WTC11 (cell line): ENCODE results near the gene IL24. TPM values are rescaled to one million over a fixed set of nuclear protein-coding genes. Genes with fewer than 3 reads are reported as not detected.

Experiments used
- ATAC-seq: fragments of 200-7000 bp; cut with Tn5 transposase; 2 replicates; pipeline ENCODE4 v1.10.0; 2021; ENCODE audit warnings: mild to moderate bottlenecking, moderate library complexity
- CTCF ChIA-PET: fragments of 300-600 bp; sonication (Branson Sonifier 250); formaldehyde crosslinking; loops from one replicate; lab custom pipeline; 2021; ENCODE audit warnings: antibody characterized with exemption; lab: Charles Lee
- POLR2A ChIA-PET: fragments of 350-600 bp; sonication (Branson Sonifier 250); formaldehyde crosslinking; loops from one replicate; lab custom pipeline; 2021; ENCODE audit warnings: antibody characterized with exemption; lab: Charles Lee
- DNase-seq: peaks from one replicate; pipeline ENCODE4 v3.0.0; 2021; ENCODE audit warnings: low spot score
- H3K27ac Mint-ChIP-seq: 2 replicates; pipeline ENCODE4 v1.8.0; 2021; ENCODE audit warnings: mixed read lengths
- H3K27me3 Mint-ChIP-seq: 2 replicates; pipeline ENCODE4 v1.8.0; 2021; ENCODE audit warnings: low read depth, mild to moderate bottlenecking, moderate library complexity, mixed read lengths
- H3K36me3 Mint-ChIP-seq: 2 replicates; pipeline ENCODE4 v1.8.0; 2021; ENCODE audit warnings: mixed read lengths
- H3K4me1 Mint-ChIP-seq: 2 replicates; pipeline ENCODE4 v1.8.0; 2022; ENCODE audit warnings: mixed read lengths
- H3K4me3 Mint-ChIP-seq: 2 replicates; pipeline ENCODE4 v1.8.0; 2021; ENCODE audit warnings: mild to moderate bottlenecking, moderate library complexity, mixed read lengths
- H3K9me3 Mint-ChIP-seq: 2 replicates; pipeline ENCODE4 v1.8.0; 2021; ENCODE audit warnings: mixed read lengths
- ATF2 ChIP-seq: sonication (generic); formaldehyde crosslinking; IDR thresholded peaks from 2 replicates; pipeline ENCODE4 v1.8.1; 2022; ENCODE audit warnings: low read depth, missing genetic modification reagents, borderline replicate concordance
- CREB1 ChIP-seq: sonication (generic); formaldehyde crosslinking; IDR thresholded peaks from 2 replicates; pipeline ENCODE4 v1.8.0; 2023; ENCODE audit warnings: mild to moderate bottlenecking, missing genetic modification reagents
- CTCF ChIP-seq: fragments of 200-600 bp; IDR thresholded peaks from 2 replicates; pipeline ENCODE4 v1.8.0; 2022; ENCODE audit warnings: antibody characterized with exemption
- ERG ChIP-seq: fragments of 250-450 bp; sonication (Bioruptor Pico); IDR thresholded peaks from 2 replicates; pipeline ENCODE4 v1.8.0; 2021; ENCODE audit warnings: mild to moderate bottlenecking
- ESRRA ChIP-seq: sonication (generic); formaldehyde crosslinking; IDR thresholded peaks from 2 replicates; pipeline ENCODE4 v1.8.1; 2022; ENCODE audit warnings: mild to moderate bottlenecking, missing genetic modification reagents, borderline replicate concordance
- HMGA2 ChIP-seq: fragments of 250-450 bp; sonication (Bioruptor Pico); IDR thresholded peaks from 2 replicates; pipeline ENCODE4 v1.4.0; 2021; ENCODE audit warnings: mild to moderate bottlenecking, moderate library complexity
- JUN ChIP-seq: sonication (generic); formaldehyde crosslinking; IDR thresholded peaks from 2 replicates; pipeline ENCODE4 v1.8.0; 2023; ENCODE audit warnings: mild to moderate bottlenecking, missing genetic modification reagents
- MXD4 ChIP-seq: fragments of 250-450 bp; sonication (Bioruptor Pico); IDR thresholded peaks from 2 replicates; pipeline ENCODE4 v1.8.0; 2021; ENCODE audit warnings: mild to moderate bottlenecking, moderate library complexity, borderline replicate concordance
- MYBL2 ChIP-seq: sonication (generic); formaldehyde crosslinking; IDR thresholded peaks from 2 replicates; pipeline ENCODE4 v1.8.1; 2023; ENCODE audit warnings: mild to moderate bottlenecking, moderate library complexity, missing genetic modification reagents
- NFE2L1 ChIP-seq: sonication (generic); formaldehyde crosslinking; IDR thresholded peaks from 2 replicates; pipeline ENCODE4 v1.8.1; 2023; ENCODE audit warnings: missing genetic modification reagents
- PREB ChIP-seq: sonication (generic); formaldehyde crosslinking; IDR thresholded peaks from 2 replicates; pipeline ENCODE4 v1.8.1; 2022; ENCODE audit warnings: mild to moderate bottlenecking, missing genetic modification reagents, moderate library complexity, borderline replicate concordance
- SMAD4 ChIP-seq: sonication (generic); formaldehyde crosslinking; IDR thresholded peaks from 2 replicates; pipeline ENCODE4 v1.8.0; 2022; ENCODE audit warnings: mild to moderate bottlenecking, missing genetic modification reagents
- SOX15 ChIP-seq: fragments of 250-450 bp; sonication (Bioruptor Pico); IDR thresholded peaks from 2 replicates; pipeline ENCODE4 v1.9.0; 2021; ENCODE audit warnings: mild to moderate bottlenecking
- TCF7 ChIP-seq: sonication (generic); formaldehyde crosslinking; IDR thresholded peaks from 2 replicates; pipeline ENCODE4 v1.8.0; 2022; ENCODE audit warnings: mild to moderate bottlenecking, low read depth, missing genetic modification reagents, moderate library complexity
- TP53 ChIP-seq: sonication (generic); formaldehyde crosslinking; IDR thresholded peaks from 2 replicates; pipeline ENCODE4 v1.8.1; 2023; ENCODE audit warnings: mild to moderate bottlenecking, missing genetic modification reagents
- ZNF263 ChIP-seq: sonication (generic); formaldehyde crosslinking; IDR thresholded peaks from 2 replicates; pipeline ENCODE4 v1.8.1; 2022; ENCODE audit warnings: low read depth, mild to moderate bottlenecking, moderate library complexity, missing genetic modification reagents
- ZNF317 ChIP-seq: sonication (generic); formaldehyde crosslinking; IDR thresholded peaks from 2 replicates; pipeline ENCODE4 v1.8.1; 2023; ENCODE audit warnings: low read depth, mild to moderate bottlenecking, moderate library complexity, missing genetic modification reagents, borderline replicate concordance
- total RNA-seq: library from RNA; stranded (reverse); gene quantifications from 3 replicates; pipeline ENCODE4 v1.2.3, GENCODE V29; 2021
- TF ChIP-seq, protein P1 (sequence below): sonication (generic); formaldehyde crosslinking; IDR thresholded peaks from 2 replicates; pipeline ENCODE4 v1.8.0; 2022; ENCODE audit warnings: missing genetic modification reagents
- TF ChIP-seq, protein P2 (sequence below): sonication (generic); formaldehyde crosslinking; IDR thresholded peaks from 2 replicates; pipeline ENCODE4 v1.8.1; 2023; ENCODE audit warnings: mild to moderate bottlenecking, missing genetic modification reagents
- TF ChIP-seq, protein P3 (sequence below): sonication (generic); formaldehyde crosslinking; IDR thresholded peaks from 2 replicates; pipeline ENCODE4 v1.8.1; 2022; ENCODE audit warnings: mild to moderate bottlenecking, moderate library complexity, missing genetic modification reagents
- TF ChIP-seq, protein P4 (sequence below): sonication (generic); formaldehyde crosslinking; IDR thresholded peaks from 2 replicates; pipeline ENCODE4 v1.8.1; 2023; ENCODE audit warnings: mild to moderate bottlenecking, missing genetic modification reagents, moderate library complexity

The IL24 gene
- total RNA-seq, 1 experiment from 2014 or later, result not detected

- H3K36me3 Mint-ChIP-seq, result no peaks in the 10 kb centered on the region
- ATAC-seq (no peak), DNase-seq (no peak)
- ChIA-PET CTCF (no interaction called here), POLR2A (no interaction called here)
- H3K9me3 Mint-ChIP-seq, result no peaks in the 10 kb centered on the region
- H3K4me1 Mint-ChIP-seq, result peaks cover 23% of the 10 kb centered on the region
- TF ChIP-seq JUN (CRISPR knock-in tag) (no peak), MXD4 (CRISPR knock-in tag) (no peak), ZNF317 (CRISPR knock-in tag) (no peak), TP53 (CRISPR knock-in tag) (no peak), CREB1 (CRISPR knock-in tag) (no peak), ZNF263 (CRISPR knock-in tag) (no peak), SOX15 (CRISPR knock-in tag) (no peak), ESRRA (CRISPR knock-in tag) (no peak), NFE2L1 (CRISPR knock-in tag) (no peak), PREB (CRISPR knock-in tag) (no peak)
- TF ChIP-seq, protein P1, sequence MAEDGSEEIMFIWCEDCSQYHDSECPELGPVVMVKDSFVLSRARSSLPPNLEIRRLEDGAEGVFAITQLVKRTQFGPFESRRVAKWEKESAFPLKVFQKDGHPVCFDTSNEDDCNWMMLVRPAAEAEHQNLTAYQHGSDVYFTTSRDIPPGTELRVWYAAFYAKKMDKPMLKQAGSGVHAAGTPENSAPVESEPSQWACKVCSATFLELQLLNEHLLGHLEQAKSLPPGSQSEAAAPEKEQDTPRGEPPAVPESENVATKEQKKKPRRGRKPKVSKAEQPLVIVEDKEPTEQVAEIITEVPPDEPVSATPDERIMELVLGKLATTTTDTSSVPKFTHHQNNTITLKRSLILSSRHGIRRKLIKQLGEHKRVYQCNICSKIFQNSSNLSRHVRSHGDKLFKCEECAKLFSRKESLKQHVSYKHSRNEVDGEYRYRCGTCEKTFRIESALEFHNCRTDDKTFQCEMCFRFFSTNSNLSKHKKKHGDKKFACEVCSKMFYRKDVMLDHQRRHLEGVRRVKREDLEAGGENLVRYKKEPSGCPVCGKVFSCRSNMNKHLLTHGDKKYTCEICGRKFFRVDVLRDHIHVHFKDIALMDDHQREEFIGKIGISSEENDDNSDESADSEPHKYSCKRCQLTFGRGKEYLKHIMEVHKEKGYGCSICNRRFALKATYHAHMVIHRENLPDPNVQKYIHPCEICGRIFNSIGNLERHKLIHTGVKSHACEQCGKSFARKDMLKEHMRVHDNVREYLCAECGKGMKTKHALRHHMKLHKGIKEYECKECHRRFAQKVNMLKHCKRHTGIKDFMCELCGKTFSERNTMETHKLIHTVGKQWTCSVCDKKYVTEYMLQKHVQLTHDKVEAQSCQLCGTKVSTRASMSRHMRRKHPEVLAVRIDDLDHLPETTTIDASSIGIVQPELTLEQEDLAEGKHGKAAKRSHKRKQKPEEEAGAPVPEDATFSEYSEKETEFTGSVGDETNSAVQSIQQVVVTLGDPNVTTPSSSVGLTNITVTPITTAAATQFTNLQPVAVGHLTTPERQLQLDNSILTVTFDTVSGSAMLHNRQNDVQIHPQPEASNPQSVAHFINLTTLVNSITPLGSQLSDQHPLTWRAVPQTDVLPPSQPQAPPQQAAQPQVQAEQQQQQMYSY (CRISPR knock-in tag), result no peak
- TF ChIP-seq, protein P2, sequence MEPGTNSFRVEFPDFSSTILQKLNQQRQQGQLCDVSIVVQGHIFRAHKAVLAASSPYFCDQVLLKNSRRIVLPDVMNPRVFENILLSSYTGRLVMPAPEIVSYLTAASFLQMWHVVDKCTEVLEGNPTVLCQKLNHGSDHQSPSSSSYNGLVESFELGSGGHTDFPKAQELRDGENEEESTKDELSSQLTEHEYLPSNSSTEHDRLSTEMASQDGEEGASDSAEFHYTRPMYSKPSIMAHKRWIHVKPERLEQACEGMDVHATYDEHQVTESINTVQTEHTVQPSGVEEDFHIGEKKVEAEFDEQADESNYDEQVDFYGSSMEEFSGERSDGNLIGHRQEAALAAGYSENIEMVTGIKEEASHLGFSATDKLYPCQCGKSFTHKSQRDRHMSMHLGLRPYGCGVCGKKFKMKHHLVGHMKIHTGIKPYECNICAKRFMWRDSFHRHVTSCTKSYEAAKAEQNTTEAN (CRISPR knock-in tag), result no peak
- TF ChIP-seq, protein P3, sequence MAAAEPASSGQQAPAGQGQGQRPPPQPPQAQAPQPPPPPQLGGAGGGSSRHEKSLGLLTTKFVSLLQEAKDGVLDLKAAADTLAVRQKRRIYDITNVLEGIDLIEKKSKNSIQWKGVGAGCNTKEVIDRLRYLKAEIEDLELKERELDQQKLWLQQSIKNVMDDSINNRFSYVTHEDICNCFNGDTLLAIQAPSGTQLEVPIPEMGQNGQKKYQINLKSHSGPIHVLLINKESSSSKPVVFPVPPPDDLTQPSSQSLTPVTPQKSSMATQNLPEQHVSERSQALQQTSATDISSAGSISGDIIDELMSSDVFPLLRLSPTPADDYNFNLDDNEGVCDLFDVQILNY (CRISPR knock-in tag), result no peak
- H3K27ac Mint-ChIP-seq, result no peak overlapping the region
- H3K4me3 Mint-ChIP-seq, result no peak overlapping the region
- H3K27me3 Mint-ChIP-seq, result no peaks in the 10 kb centered on the region
These were observed 4.8 kb upstream of the IL24 start for GRCh38 chr1:206892351-206892984.

GRCh38 chr1:206893380-206893779, 3.9 kb upstream of the IL24 start:
- CTCF ChIA-PET, result no interaction called here
- POLR2A ChIA-PET, result no interaction called here
- H3K4me1 Mint-ChIP-seq, result peaks cover 23% of the 10 kb centered on the region
- ATAC-seq (no peak), DNase-seq (no peak)
- H3K9me3 Mint-ChIP-seq, result no peaks in the 10 kb centered on the region
- H3K27me3 Mint-ChIP-seq, result no peaks in the 10 kb centered on the region
- no peak overlapping the region for H3K27ac Mint-ChIP-seq
- H3K4me3 Mint-ChIP-seq, result no peak overlapping the region
- H3K36me3 Mint-ChIP-seq, result no peaks in the 10 kb centered on the region
- TF ChIP-seq ERG (no peak), HMGA2 (CRISPR knock-in tag) (no peak), MYBL2 (CRISPR knock-in tag) (no peak), ATF2 (CRISPR knock-in tag) (no peak), TCF7 (no peak), CTCF (no peak), SMAD4 (CRISPR knock-in tag) (no peak)
- TF ChIP-seq, protein P4, sequence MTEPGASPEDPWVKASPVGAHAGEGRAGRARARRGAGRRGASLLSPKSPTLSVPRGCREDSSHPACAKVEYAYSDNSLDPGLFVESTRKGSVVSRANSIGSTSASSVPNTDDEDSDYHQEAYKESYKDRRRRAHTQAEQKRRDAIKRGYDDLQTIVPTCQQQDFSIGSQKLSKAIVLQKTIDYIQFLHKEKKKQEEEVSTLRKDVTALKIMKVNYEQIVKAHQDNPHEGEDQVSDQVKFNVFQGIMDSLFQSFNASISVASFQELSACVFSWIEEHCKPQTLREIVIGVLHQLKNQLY (CRISPR knock-in tag), result no peak
